NCI-H187 treated with DMSO at 0.1 percent for 48 hours (cell line): ENCODE measurements around the gene EGLN2.
"Not testable (repeated sequence)": the region's sequence is repeated elsewhere in the genome, so short reads cannot be mapped to it uniquely, and the experiment has no call there.

ENCODE experiments used
- DNase-seq: peaks from one replicate; lab custom pipeline; 2025; lab: John Stamatoyannopoulos, UW

Gene EGLN2

GRCh38 chr19:40819479-40820234 lies 20.7 kb downstream of the EGLN2 start:
- not testable (repeated sequence) for DNase-seq

- no peak for DNase-seq
These were observed 23.2 kb downstream of the EGLN2 start for GRCh38 chr19:40822161-40822560.

- DNase-seq: not testable (repeated sequence)
These were observed 23.9 kb downstream of the EGLN2 start for GRCh38 chr19:40822704-40823553.

- DNase-seq: not testable (repeated sequence)
These were observed 25.9 kb downstream of the EGLN2 start for GRCh38 chr19:40824916-40825315.

GRCh38 chr19:40825460-40826095 lies 26.6 kb downstream of the EGLN2 start:
- DNase-seq: not testable (repeated sequence)

- DNase-seq: not testable (repeated sequence)
These were observed 27.3 kb downstream of the EGLN2 start for GRCh38 chr19:40826312-40826698.

GRCh38 chr19:40826699-40827385 lies 27.9 kb downstream of the EGLN2 start:
- DNase-seq: not testable (repeated sequence)

GRCh38 chr19:40827386-40828247 lies 28.6 kb downstream of the EGLN2 start:
- no peak for DNase-seq

GRCh38 chr19:40829205-40829604 lies 30.2 kb downstream of the EGLN2 start:
- no peak for DNase-seq

- DNase-seq: not testable (repeated sequence)
These were observed 31.8 kb downstream of the EGLN2 start for GRCh38 chr19:40830741-40831140.

- DNase-seq: no peak
These were observed 32.8 kb downstream of the EGLN2 start for GRCh38 chr19:40831502-40832430.

GRCh38 chr19:40832431-40832790 lies 33.4 kb downstream of the EGLN2 start:
- not testable (repeated sequence) for DNase-seq

- not testable (repeated sequence) for DNase-seq
These were observed 34.9 kb downstream of the EGLN2 start for GRCh38 chr19:40833728-40834533.

GRCh38 chr19:40836754-40837429 lies 37.9 kb downstream of the EGLN2 start:
- DNase-seq: no peak

GRCh38 chr19:40838477-40838876 lies 39.5 kb downstream of the EGLN2 start:
- not testable (repeated sequence) for DNase-seq

- not testable (repeated sequence) for DNase-seq
These were observed 43.0 kb downstream of the EGLN2 start for GRCh38 chr19:40842012-40842411.

GRCh38 chr19:40842997-40843652 lies 44.1 kb downstream of the EGLN2 start:
- not testable (repeated sequence) for DNase-seq

- not testable (repeated sequence) for DNase-seq
These were observed 44.7 kb downstream of the EGLN2 start for GRCh38 chr19:40843653-40844052.
